Testis (tissue), 3 donors: ENCODE results near the gene NCS1. TPM values are rescaled to one million over a fixed set of nuclear protein-coding genes. Genes with fewer than 3 reads are reported as not detected.

Experiments used
- DNase-seq: peaks from one replicate; pipeline ENCODE4 v3.0.0-alpha.2; 2019
- H3K27ac ChIP-seq, 2 donors: fragments of 200-600 bp; sonication (generic); one replicate each; pipeline ENCODE4 v1.5.1; 2019
- H3K27me3 ChIP-seq: fragments of 200-600 bp; sonication (generic); one replicate; pipeline ENCODE4 v1.5.1; 2019
- H3K36me3 ChIP-seq: fragments of 200-600 bp; sonication (generic); one replicate; pipeline ENCODE4 v1.5.1; 2017; ENCODE audit warnings: low read depth; ENCODE audit errors: missing control alignments
- H3K4me1 ChIP-seq: fragments of 200-600 bp; sonication (generic); one replicate; pipeline ENCODE4 v1.5.1; 2019
- H3K4me3 ChIP-seq, 2 donors: fragments of 200-600 bp; sonication (generic); one replicate each; pipeline ENCODE4 v1.5.1; 2017 to 2019
- H3K9me3 ChIP-seq: fragments of 200-600 bp; sonication (generic); one replicate; pipeline ENCODE4 v1.5.1; 2017
- POLR2A ChIP-seq: fragments of 450-650 bp; IDR thresholded peaks from one replicate; pipeline ENCODE4 v1.6.1; 2017; ENCODE audit warnings: antibody characterized with exemption, mild to moderate bottlenecking, moderate library complexity
- WGBS, 2 donors: methylation state at CpG; one replicate each; pipeline ENCODE4 v1.1.5; 2018; 5-methylcytosine and 5-hydroxymethylcytosine counted together
- intact Hi-C: fragments of 100-400 bp; cut with DNase I; formaldehyde crosslinking; loops from one replicate; pipeline ENCODE4 v1.15.1; 2023; ENCODE audit warnings: low total_unique reads
- polyA plus RNA-seq: library from polyadenylated mRNA; stranded (reverse); fragments of 350-450 nt; fragmentation: Illumina TruSeq; extraction: RNeasy Lipid Tissue Mini Kit (QIAGEN cat#74804); gene quantifications from one replicate; pipeline ENCODE4 v1.2.3, GENCODE V29; 2014; ENCODE audit warnings: low read depth, low replicate concordance; ENCODE audit not compliant: insufficient read depth
- total RNA-seq, 2 donors: library from RNA; depleted of rRNA; stranded (reverse); fragments of >200 nt; gene quantifications; one replicate each; pipeline ENCODE4 v1.2.3, GENCODE V29; 2016
- TF ChIP-seq, protein P1 (sequence below), 3 experiments: fragments of 450-650 bp in 2 of 3; fragments of 200-600 bp in 1 of 3; sonication (generic) in 1 of 3; IDR thresholded peaks; one replicate each; pipeline ENCODE4 v1.5.1; 2016 to 2019; ENCODE audit warnings: antibody characterized with exemption in 3 of 3, mild to moderate bottlenecking in 2 of 3, moderate library complexity in 1 of 3

Gene NCS1
- total and polyA plus RNA-seq, 3 donors from 2014 or later: 5.2 to 13.0 (median 5.2) TPM

DNA sequence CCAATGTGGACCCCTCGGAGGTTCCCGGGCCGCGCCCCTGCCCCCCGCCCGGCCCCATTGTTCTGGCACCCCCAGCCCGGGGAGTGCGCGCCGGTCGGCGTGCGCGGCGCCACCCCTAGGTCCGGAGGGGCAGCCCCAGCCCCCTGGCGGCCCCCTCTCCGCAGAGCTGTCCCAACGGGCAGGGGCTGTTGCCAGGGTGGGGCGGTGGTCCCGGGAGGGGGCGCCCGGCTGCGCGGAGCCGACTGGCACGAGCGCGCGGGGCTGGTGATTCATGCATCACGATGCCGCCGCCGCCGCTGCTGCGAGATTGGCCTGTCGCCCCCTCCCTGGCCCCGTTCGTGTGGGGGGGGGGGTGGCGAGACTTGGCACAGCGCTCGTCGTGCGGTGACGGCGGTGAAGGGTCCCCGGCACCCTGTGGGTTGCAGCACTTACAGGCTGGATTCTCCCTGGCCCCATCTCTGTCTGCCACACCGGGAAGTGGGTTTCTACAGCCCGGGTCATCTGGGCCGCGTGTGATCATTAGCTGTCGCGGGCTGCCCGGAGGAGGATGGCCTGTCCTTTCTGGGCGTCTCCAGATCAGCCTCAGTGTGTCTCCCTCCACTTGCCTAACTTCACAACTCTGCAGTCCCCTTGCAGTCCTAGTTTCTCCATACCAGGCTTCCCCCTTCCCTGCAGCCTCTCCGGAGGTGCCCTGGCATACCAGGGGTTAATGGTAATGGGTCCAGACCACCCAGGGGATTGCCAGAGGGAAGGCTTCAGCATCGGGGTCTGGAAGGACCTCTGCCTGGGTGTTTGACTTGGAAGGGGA lies 858 bp downstream of the NCS1 start:
- Histone ChIP-seq H3K36me3 (no peaks in the 10 kb centered on the region), H3K4me1 (no peaks in the 10 kb centered on the region), H3K27me3 (no peaks in the 10 kb centered on the region), H3K9me3 (no peaks in the 10 kb centered on the region), H3K27ac (no peak overlapping the region), H3K4me3 (peak overlapping the region; percentile 49 to 54)
- intact Hi-C loops: no loop called here
- no peak for TF ChIP-seq POLR2A
- TF ChIP-seq, protein P1, sequence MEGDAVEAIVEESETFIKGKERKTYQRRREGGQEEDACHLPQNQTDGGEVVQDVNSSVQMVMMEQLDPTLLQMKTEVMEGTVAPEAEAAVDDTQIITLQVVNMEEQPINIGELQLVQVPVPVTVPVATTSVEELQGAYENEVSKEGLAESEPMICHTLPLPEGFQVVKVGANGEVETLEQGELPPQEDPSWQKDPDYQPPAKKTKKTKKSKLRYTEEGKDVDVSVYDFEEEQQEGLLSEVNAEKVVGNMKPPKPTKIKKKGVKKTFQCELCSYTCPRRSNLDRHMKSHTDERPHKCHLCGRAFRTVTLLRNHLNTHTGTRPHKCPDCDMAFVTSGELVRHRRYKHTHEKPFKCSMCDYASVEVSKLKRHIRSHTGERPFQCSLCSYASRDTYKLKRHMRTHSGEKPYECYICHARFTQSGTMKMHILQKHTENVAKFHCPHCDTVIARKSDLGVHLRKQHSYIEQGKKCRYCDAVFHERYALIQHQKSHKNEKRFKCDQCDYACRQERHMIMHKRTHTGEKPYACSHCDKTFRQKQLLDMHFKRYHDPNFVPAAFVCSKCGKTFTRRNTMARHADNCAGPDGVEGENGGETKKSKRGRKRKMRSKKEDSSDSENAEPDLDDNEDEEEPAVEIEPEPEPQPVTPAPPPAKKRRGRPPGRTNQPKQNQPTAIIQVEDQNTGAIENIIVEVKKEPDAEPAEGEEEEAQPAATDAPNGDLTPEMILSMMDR (IDR thresholded peaks at IDR 0.05): no peak
- WGBS, 2 donors: 5 to 14% methylated on average over 9 to 20 of the region's 57 CpGs
- no peak for DNase-seq

- Histone ChIP-seq H3K27ac (no peak overlapping the region), H3K4me1 (no peaks in the 10 kb centered on the region), H3K27me3 (no peaks in the 10 kb centered on the region), H3K9me3 (no peaks in the 10 kb centered on the region), H3K4me3 (no peak overlapping the region), H3K36me3 (no peaks in the 10 kb centered on the region)
- intact Hi-C loops: no loop called here
- WGBS, 2 donors: 67 to 73% methylated on average over 4 to 9 of the region's 9 CpGs
- TF ChIP-seq, protein P1 (IDR thresholded peaks at IDR 0.05): no peak
- DNase-seq: no peak
These were observed 1.4 kb downstream of the NCS1 start for GRCh38 chr9:130173666-130173983.

- Histone ChIP-seq H3K27ac (no peak overlapping the region), H3K36me3 (no peaks in the 10 kb centered on the region), H3K4me3 (no peak overlapping the region), H3K27me3 (no peaks in the 10 kb centered on the region), H3K4me1 (no peaks in the 10 kb centered on the region), H3K9me3 (no peaks in the 10 kb centered on the region)
- intact Hi-C loops: no loop called here
- WGBS, 2 donors: 93% methylated on average over 9 of the region's 9 CpGs; no CpG with 5 or more reads in 1 of the 2 donors
- no peak for TF ChIP-seq POLR2A
- TF ChIP-seq, protein P1 (IDR thresholded peaks at IDR 0.05): no peak
- DNase-seq: no peak
These were observed 1.8 kb downstream of the NCS1 start for GRCh38 chr9:130174025-130174424.

GRCh38 chr9:130174920-130175321 lies 2.7 kb downstream of the NCS1 start:
- no peaks in the 10 kb centered on the region for H3K9me3 ChIP-seq
- 74 to 77% methylated on average over 6 to 8 of the region's 8 CpGs for WGBS, 2 donors
- TF ChIP-seq, protein P1 (IDR thresholded peaks at IDR 0.05): no peak
- TF ChIP-seq POLR2A: no peak
- H3K36me3 ChIP-seq: no peaks in the 10 kb centered on the region
- no peaks in the 10 kb centered on the region for H3K4me1 ChIP-seq
- H3K4me3 ChIP-seq: no peak overlapping the region
- H3K27me3 ChIP-seq: no peaks in the 10 kb centered on the region
- intact Hi-C loops: no loop called here
- H3K27ac ChIP-seq: no peak overlapping the region
- no peak for DNase-seq

- H3K4me1 ChIP-seq: no peaks in the 10 kb centered on the region
- H3K4me3 ChIP-seq: no peak overlapping the region
- no peaks in the 10 kb centered on the region for H3K36me3 ChIP-seq
- DNase-seq: no peak
- no peak overlapping the region for H3K27ac ChIP-seq
- TF ChIP-seq, protein P1 (IDR thresholded peaks at IDR 0.05): no peak
- no peak for TF ChIP-seq POLR2A
- no peaks in the 10 kb centered on the region for H3K9me3 ChIP-seq
- H3K27me3 ChIP-seq: no peaks in the 10 kb centered on the region
- intact Hi-C loops: no loop called here
- WGBS, 2 donors: 86 to 88% methylated on average over 7 of the region's 9 CpGs
These were observed 3.2 kb downstream of the NCS1 start for GRCh38 chr9:130175355-130175754.
